GM21576 (cell line): Measurements from ENCODE around the gene UNC5A.
A peak's percentile ranks its signal among the peaks of the same experiment; 100 is the strongest.

Experiments used
- ATAC-seq: cut with Tn5 transposase; IDR thresholded peaks from one replicate; pipeline ENCODE4 v1.9.1; 2021; ENCODE audit warnings: mild to moderate bottlenecking, moderate library complexity; ENCODE audit not compliant: unreplicated experiment

The UNC5A gene

DNA sequence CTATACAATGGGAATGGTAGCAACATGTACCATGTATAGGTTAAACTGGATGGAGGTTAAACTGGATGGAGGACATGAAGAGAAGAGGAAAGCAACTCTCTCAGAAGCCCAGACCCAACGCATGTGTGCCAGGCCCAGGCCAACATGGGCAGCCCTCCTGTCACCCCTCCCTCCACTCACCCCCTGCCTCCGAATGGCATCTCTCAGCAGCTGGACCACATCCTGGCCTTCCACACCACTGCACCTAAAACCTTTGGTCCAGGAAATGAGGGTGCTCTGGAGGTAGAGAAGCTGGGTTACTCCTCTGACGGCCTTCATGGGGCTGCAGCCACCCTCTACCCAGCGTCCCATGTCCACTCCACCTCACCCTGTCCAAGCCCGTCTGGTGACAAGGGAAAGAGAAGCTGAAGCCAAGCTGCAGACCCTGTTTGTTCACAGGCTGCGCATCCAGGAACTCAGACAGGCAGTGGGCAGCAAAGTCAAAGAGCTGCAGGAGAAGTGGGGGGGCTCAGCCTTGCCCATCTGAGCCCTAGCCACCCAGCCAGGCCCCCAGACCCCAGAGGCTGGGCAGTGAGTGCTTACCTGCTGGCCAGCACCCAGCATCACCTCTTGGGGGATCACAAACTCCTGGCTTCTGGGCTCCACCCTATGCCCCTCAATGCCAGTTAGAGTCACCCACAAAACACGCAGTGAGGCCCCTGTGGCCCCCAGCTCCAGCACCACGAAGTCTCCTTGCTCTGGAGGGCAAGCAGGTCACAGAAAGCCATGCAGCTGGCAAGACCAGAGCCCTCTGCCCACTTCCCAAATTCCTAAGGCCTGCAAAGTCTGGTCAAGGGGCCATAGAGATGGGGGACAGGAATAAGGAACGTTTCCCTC lies 80.3 kb downstream of the UNC5A start:
- ATAC-seq, result no peak

- no peak for ATAC-seq
Observed at GRCh38 chr5:176891331-176891958, 81.1 kb downstream of the UNC5A start.

GRCh38 chr5:176892663-176893062 lies 82.3 kb downstream of the UNC5A start:
- ATAC-seq, result no peak

DNA sequence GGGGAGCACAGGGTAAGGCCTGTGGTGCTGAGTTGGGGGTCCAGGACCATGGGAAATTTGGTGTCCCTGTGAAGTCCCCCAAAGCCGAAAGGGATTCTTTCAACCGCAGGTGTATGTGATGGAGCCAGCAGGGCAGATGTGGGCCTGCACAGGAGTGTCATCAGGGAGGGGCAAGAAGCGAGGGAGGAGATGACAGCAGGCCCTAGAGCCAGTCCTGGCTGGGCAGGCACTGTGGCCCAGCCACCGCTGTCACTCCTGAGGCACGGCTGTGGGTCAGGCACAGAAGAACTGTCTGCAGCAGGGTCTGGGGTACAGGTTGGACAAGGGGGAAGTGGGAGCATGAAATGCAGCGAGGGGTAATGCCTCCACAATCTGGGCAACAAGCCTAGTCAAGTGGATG lies 83.9 kb downstream of the UNC5A start:
- ATAC-seq, result no peak

GRCh38 chr5:176895831-176896230 lies 85.5 kb downstream of the UNC5A start:
- no peak for ATAC-seq

GRCh38 chr5:176897263-176897662 lies 86.9 kb downstream of the UNC5A start:
- no peak for ATAC-seq

- ATAC-seq, result no peak
Observed at GRCh38 chr5:176899296-176899891, 89.0 kb downstream of the UNC5A start, which contains the start of gene HK3. TSS of gene HK3 (minus strand) at chr5:176899346. CDS start at chr5:176896159, 3,187 bp downstream.

DNA sequence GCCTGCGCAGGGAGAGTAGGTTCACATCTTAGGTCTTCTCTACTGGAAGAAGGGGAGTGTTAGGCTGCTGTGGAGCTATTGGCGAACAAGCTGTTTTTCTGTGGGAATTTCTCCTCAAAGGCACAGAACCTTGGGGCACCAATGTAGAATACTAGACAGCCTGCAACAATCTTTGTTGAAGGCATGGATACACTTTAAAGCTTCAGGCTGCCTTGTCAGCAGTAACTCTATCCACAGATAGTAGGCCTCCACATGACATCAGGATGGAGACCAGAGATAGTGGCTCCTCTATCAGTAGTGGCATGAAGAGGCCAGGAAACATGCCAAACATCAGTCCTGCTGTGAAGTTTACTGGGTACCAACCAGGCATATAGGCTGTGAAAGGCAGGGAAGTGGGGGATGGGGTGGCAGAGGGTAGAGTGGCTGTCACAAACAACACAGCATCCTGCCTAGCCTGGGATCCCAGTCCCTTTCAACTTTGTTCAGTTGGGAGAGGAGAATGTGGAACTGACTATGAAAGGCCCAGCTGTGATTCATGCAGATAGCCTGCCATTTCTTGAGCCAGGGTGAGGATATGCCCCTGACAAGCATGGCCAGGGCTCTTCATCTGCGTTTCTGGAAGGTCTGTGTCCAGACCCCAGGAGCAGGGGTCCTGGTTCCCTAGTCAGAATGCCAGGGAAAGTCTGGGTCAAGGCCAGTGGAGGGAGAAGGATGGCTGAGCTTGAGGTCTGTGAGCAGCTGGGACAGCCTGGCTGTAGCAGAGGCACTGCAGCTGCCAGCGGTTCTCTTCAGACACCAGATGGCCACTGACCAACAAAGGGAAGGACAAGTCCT lies 89.8 kb downstream of the UNC5A start:
- ATAC-seq, result no peak

- no peak for ATAC-seq
Observed at GRCh38 chr5:176900780-176901204, 90.4 kb downstream of the UNC5A start.

DNA sequence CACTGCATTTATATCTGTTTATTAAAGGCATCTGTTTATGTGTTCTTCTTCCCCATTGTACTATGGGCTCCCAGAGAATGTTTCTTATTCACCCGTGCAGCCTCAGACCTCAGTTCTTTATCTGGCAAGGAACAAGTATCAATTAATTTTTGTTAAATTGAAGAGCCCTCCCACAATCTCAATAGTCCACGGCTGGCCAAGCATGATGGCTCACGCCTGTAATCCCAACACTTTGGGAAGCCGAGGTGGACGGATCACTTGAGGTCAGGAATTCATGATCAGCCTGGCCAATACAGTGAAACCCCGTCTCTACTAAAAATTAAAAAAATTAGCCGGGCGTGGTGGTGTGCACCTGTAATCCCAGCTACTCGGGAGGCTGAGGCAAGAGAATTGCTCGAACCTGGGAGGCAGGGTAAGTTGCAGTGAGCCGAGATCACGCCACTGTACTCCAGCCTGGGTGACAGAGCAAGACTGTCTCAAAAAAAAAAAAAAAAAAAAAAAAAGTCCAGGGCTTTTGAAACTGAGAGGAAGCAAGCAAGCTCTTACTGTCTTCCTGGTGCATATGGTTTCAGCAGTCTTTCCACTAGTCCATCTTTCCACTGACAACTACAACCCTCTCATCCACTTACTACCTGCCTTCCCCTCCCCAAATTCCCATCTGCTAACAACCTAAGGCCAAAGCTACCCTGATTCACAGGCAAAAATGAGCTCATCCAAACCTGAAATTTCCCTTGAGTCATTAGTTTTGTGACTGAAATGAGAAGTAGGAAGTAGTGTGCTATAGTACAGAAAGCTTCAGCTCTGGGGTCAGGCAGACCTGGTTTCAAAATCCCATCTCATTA lies 91.1 kb downstream of the UNC5A start:
- ATAC-seq, result peak; percentile 51

- no peak for ATAC-seq
Observed at GRCh38 chr5:176902102-176902814, 91.9 kb downstream of the UNC5A start.

GRCh38 chr5:176902911-176903664 lies 92.7 kb downstream of the UNC5A start:
- no peak for ATAC-seq

DNA sequence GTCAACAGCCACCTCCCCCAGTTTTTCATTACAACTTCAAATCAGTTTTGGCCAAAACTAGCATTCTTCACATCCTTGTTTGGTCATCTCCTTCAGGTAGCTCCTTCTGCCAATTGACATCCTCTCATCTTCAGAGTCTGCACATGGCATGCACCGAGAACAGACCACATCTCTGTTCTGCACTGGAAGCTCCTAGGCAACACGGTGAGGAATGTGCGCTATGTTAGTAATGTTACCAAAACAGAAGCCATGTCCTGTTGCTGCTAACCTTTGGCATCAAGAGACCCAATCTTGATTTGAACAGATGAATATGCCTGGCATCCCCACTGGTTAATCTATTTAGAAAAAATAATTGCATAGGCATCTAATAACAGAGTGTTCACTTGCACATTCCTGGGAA lies 93.9 kb downstream of the UNC5A start:
- no peak for ATAC-seq

DNA sequence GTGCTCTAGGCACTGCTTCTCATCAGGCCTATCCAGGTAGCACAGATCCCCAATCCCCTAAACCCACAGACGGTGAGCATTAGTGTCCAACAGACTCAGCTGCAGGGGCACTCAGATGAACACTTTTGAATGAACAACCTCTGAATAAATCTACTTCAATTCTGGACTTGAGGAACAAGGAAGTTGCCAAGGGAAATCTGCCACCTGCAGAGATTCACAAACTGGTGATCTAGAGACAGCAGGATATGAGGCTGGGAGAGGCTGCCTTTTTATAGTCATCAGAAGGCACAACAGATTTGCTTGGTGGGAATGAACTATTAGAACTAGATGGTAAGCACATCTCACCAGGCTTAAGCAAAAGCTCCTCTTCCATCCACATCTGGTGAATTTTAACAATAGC lies 95.8 kb downstream of the UNC5A start:
- ATAC-seq, result no peak

DNA sequence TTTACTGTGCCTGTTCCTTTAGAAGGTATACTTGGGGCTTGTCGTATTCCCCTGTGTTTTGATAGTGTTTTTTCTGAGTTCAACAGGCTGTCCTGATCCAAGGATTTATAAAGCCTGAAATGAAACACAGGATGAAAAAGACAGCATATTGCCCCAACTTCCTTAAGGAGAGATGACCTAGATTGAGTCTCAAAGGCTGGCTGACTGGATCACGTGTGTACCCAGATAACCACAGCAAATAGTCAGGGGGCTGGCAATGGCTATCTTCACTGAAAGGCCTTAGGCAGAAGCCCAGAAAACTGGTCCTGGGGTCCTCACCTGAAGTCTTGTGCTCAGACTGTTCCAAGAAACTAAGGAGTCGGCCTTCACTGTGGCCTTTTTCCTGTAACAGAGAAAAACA lies 96.4 kb downstream of the UNC5A start:
- no peak for ATAC-seq

- no peak for ATAC-seq
Observed at GRCh38 chr5:176908675-176909368, 98.5 kb downstream of the UNC5A start.

- ATAC-seq, result no peak
Observed at GRCh38 chr5:176912115-176912514, 101.8 kb downstream of the UNC5A start.

GRCh38 chr5:176915906-176916305 lies 105.5 kb downstream of the UNC5A start:
- ATAC-seq, result no peak
